GM12864 (cell line): Measurements from ENCODE around the gene SLC9B2.

Experiments
- DNase-seq: peaks from one replicate; pipeline ENCODE4 v3.0.0-alpha.2; 2011; ENCODE audit warnings: low read depth
- H3K4me3 ChIP-seq: 2 replicates; pipeline ENCODE4 v1.5.1; 2011; ENCODE audit warnings: mild to moderate bottlenecking, low read depth, low read length, control low read depth
- CTCF ChIP-seq: IDR thresholded peaks from 2 replicates; pipeline ENCODE4 v1.5.1; 2011; ENCODE audit warnings: low read depth, mild to moderate bottlenecking, moderate library complexity, low read length, control low read depth, inconsistent platforms; ENCODE audit errors: missing control alignments

Gene SLC9B2

GRCh38 chr4:103076747-103077347 lies at the start of gene SLC9B2:
TSS of gene SLC9B2 (minus strand) at chr4:103076761. CDS start at chr4:103067550, 9,211 bp downstream.
- DNase-seq = no peak
- H3K4me3 ChIP-seq = peak within 1 kb of the TSS; percentile 90
- TF ChIP-seq CTCF = no peak

- DNase-seq = no peak
- no peak overlapping the region for H3K4me3 ChIP-seq
- TF ChIP-seq CTCF = no peak
These were observed 49.6 kb upstream of the SLC9B2 start for GRCh38 chr4:103126126-103126525.

- DNase-seq = no peak
- no peak for TF ChIP-seq CTCF
- H3K4me3 ChIP-seq = no peak overlapping the region
These were observed 46.6 kb upstream of the SLC9B2 start for GRCh38 chr4:103123114-103123513.

- no peak for DNase-seq
- TF ChIP-seq CTCF = no peak
- H3K4me3 ChIP-seq = no peak overlapping the region
These were observed 41.6 kb upstream of the SLC9B2 start for GRCh38 chr4:103118166-103118565.

- TF ChIP-seq CTCF = no peak
- DNase-seq = no peak
- H3K4me3 ChIP-seq = no peak overlapping the region
These were observed 35.0 kb upstream of the SLC9B2 start for GRCh38 chr4:103111598-103111997.

GRCh38 chr4:103108542-103108941 lies 32.0 kb upstream of the SLC9B2 start:
- no peak for DNase-seq
- TF ChIP-seq CTCF = no peak
- H3K4me3 ChIP-seq = no peak overlapping the region

- DNase-seq = no peak
- no peak for TF ChIP-seq CTCF
- no peak overlapping the region for H3K4me3 ChIP-seq
These were observed 29.2 kb upstream of the SLC9B2 start for GRCh38 chr4:103105558-103106356.
